ENCODE measurements around the gene NAA15. TPM values are rescaled to one million over a fixed set of nuclear protein-coding genes. Genes with fewer than 3 reads are reported as not detected.
A peak's percentile ranks its signal among the peaks of the same experiment; 100 is the strongest.

NAA15 gene
- total and polyA plus RNA-seq, 2 donors (not counting 3 experiments of a cell fraction or from before 2014, with no cell fraction given), result 4.5 to 67.9 TPM

GRCh38 chr4:139278912-139279759 is 22.2 kb upstream of the NAA15 start:
- Histone ChIP-seq H3K9me3 (replicated peaks; ENCODE audit: control insufficient read depth, insufficient read depth, low read length) (no peaks in the 10 kb centered on the region), H3K27me3 (ENCODE audit: control insufficient read depth in 2 of 2, insufficient read depth in 2 of 2, low read length in 2 of 2) (no peaks in the 10 kb centered on the region), H3K36me3 (ENCODE audit: control insufficient read depth in 2 of 2, extremely low read depth in 1 of 2, insufficient read depth in 2 of 2, low read length in 2 of 2) (no peaks in the 10 kb centered on the region), H3K4me1 (ENCODE audit: control insufficient read depth, extremely low read depth, insufficient read depth, low read length) (peaks cover 26% of the 10 kb centered on the region), H3K27ac (ENCODE audit: insufficient read depth, low read depth, low read length) (no peak overlapping the region), H3K4me3 (replicated peaks in 1 of 3; ENCODE audit: insufficient read depth in 1 of 3, low read depth in 1 of 3, low read length in 3 of 3) (peak overlapping the region; percentile 59 to 80 (median 68)), H3K79me2 (ENCODE audit: control insufficient read depth, insufficient read depth, low read length) (no peaks in the 10 kb centered on the region), H3K4me2 (ENCODE audit: insufficient read depth, low read length) (peak overlapping the region; percentile 97), H4K20me1 (replicated peaks; ENCODE audit: control insufficient read depth, extremely low read depth, insufficient read depth, low read length) (no peaks in the 10 kb centered on the region), H3K9me1 (replicated peaks; ENCODE audit: control insufficient read depth, extremely low read depth, insufficient read depth, low read length) (no peaks in the 10 kb centered on the region), H3K9ac (replicated peaks; ENCODE audit: extremely low read depth, insufficient read depth, low read length) (peak overlapping the region; percentile 45), H2AFZ (ENCODE audit: low read depth, low read length) (peak overlapping the region; percentile 64)
- intact Hi-C loops (cut with micrococcal nuclease) (loop anchor here (1.0 kb wide), 1 partner anchor 22 kb away; the partner anchor contains the start of gene NAA15), dilution Hi-C loops (cut with MboI; ENCODE audit: extremely low pct_ligation_motif_present, low sequenced_read_pairs) (no loop called here)
- no peak for TF ChIP-seq CTCF (IDR thresholded peaks at IDR 0.05; ENCODE audit: extremely low read depth in 1 of 2, insufficient read depth in 1 of 2, low read depth in 1 of 2, low read length in 2 of 2)
- no peak for TF ChIP-seq FOS (IDR thresholded peaks at IDR 0.05; ENCODE audit: borderline replicate concordance, insufficient read depth, low read length)
- no peak for TF ChIP-seq MYC (IDR thresholded peaks at IDR 0.05; ENCODE audit: low read depth, low read length)
- TF ChIP-seq POLR2AphosphoS5 (IDR thresholded peaks at IDR 0.05; ENCODE audit: insufficient read depth, low read depth, low read length), result no peak
- TF ChIP-seq GATA2 (IDR thresholded peaks at IDR 0.05; ENCODE audit: insufficient read depth, insufficient read length, low read depth, low read length), result no peak
- TF ChIP-seq POLR2A (IDR thresholded peaks at IDR 0.05; ENCODE audit: low read depth, low read length), result no peak
- no peak for TF ChIP-seq EZH2 (IDR thresholded peaks at IDR 0.05; ENCODE audit: borderline replicate concordance, low read depth, low read length, severe bottlenecking)
- TF ChIP-seq, protein P1, sequence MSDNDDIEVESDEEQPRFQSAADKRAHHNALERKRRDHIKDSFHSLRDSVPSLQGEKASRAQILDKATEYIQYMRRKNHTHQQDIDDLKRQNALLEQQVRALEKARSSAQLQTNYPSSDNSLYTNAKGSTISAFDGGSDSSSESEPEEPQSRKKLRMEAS (IDR thresholded peaks at IDR 0.05; ENCODE audit: insufficient read depth, insufficient read length), result no peak
- TF ChIP-seq JUN (IDR thresholded peaks at IDR 0.05; ENCODE audit: borderline replicate concordance, insufficient read depth, insufficient read length, low read depth), result no peak
- CTCF ChIA-PET, result interaction anchor here (1.7 to 5.0 kb wide), 3 partner anchors 13 to 249 kb away, joined by 5 to 74 read pairs (median 36); no protein-coding TSS in a partner anchor
- FAIRE-seq (no peak), DNase-seq (ENCODE audit: low read depth, low spot score) (peak; percentile 68)
- POLR2A ChIA-PET, result no interaction called here
- BruUV-seq (replicated peaks), result TSS peak; percentile 9

Measured in endothelial cell of umbilical vein (primary cell).